Fibroblast of lung (primary cell): ENCODE data around the gene SMIM45.
A peak's percentile ranks its signal among the peaks of the same experiment; 100 is the strongest.

Experiments
- DNase-seq, 2 donors: peaks; one replicate each; pipeline versions ENCODE4 v3.0.0 to v3.0.0-alpha.2; 2010; ENCODE audit warnings: low read depth in 2 of 2
- H2AFZ ChIP-seq: 2 replicates; pipeline ENCODE4 v1.5.1; 2012; ENCODE audit warnings: low read length, control low read depth, inconsistent platforms
- H3K27ac ChIP-seq: 2 replicates; pipeline ENCODE4 v1.5.1; 2011; ENCODE audit warnings: low read length, control low read depth; ENCODE audit not compliant: insufficient read depth
- H3K27me3 ChIP-seq: 2 replicates; pipeline ENCODE4 v1.5.1; 2011; ENCODE audit warnings: mild to moderate bottlenecking, low read length; ENCODE audit not compliant: control insufficient read depth, insufficient read depth
- H3K36me3 ChIP-seq: 2 replicates; pipeline ENCODE4 v1.5.1; 2011; ENCODE audit warnings: low read length; ENCODE audit not compliant: control insufficient read depth, insufficient read depth
- H3K4me1 ChIP-seq: 2 replicates; pipeline ENCODE4 v1.5.1; 2011; ENCODE audit warnings: low read length; ENCODE audit not compliant: control insufficient read depth, insufficient read depth; ENCODE audit errors: extremely low read depth
- H3K4me2 ChIP-seq: 2 replicates; pipeline ENCODE4 v1.5.1; 2011; ENCODE audit warnings: low read length, control low read depth; ENCODE audit not compliant: insufficient read depth; ENCODE audit errors: extremely low read depth
- H3K4me3 ChIP-seq, 4 experiments: fragments of 200-600 bp in 1 of 4; sonication (generic) in 1 of 4; replicated peaks in 1 of 4; 2 replicates each; pipeline ENCODE4 v1.5.1; 2011 to 2016; ENCODE audit warnings: low read length in 4 of 4, low read depth in 3 of 4, mild to moderate bottlenecking in 3 of 4, control low read depth in 2 of 4, inconsistent platforms in 1 of 4, mixed read lengths in 1 of 4; ENCODE audit not compliant: insufficient read depth in 1 of 4; ENCODE audit errors: control extremely low read depth in 1 of 4
- H3K79me2 ChIP-seq: 2 replicates; pipeline ENCODE4 v1.5.1; 2012; ENCODE audit warnings: mild to moderate bottlenecking, low read length, inconsistent platforms; ENCODE audit not compliant: control insufficient read depth, insufficient read depth
- H3K9ac ChIP-seq: 2 replicates; pipeline ENCODE4 v1.5.1; 2011; ENCODE audit warnings: mild to moderate bottlenecking, low read length, control low read depth; ENCODE audit not compliant: insufficient read depth
- H3K9me3 ChIP-seq: 2 replicates; pipeline ENCODE4 v1.5.1; 2012; ENCODE audit warnings: low read depth, low read length; ENCODE audit not compliant: control insufficient read depth, insufficient read depth
- H4K20me1 ChIP-seq: 2 replicates; pipeline ENCODE4 v1.5.1; 2011; ENCODE audit warnings: low read length; ENCODE audit not compliant: control insufficient read depth, insufficient read depth; ENCODE audit errors: extremely low read depth
- EZH2 ChIP-seq: IDR thresholded peaks from 2 replicates; pipeline ENCODE4 v1.5.1; 2012; ENCODE audit warnings: low read length, control low read depth, mild to moderate bottlenecking; ENCODE audit errors: missing control alignments
- TF ChIP-seq, protein P1 (sequence below), 2 donors: IDR thresholded peaks in 1 of 2; conservative IDR thresholded peaks in 1 of 2; 1 replicate in 1 of 2; 2 replicates in 1 of 2; pipeline ENCODE4 v1.5.1; 2011 to 2012; ENCODE audit warnings: low read length in 2 of 2, control low read depth in 1 of 2, inconsistent platforms in 1 of 2, low read depth in 1 of 2, mild to moderate bottlenecking in 1 of 2

The SMIM45 gene

DNA sequence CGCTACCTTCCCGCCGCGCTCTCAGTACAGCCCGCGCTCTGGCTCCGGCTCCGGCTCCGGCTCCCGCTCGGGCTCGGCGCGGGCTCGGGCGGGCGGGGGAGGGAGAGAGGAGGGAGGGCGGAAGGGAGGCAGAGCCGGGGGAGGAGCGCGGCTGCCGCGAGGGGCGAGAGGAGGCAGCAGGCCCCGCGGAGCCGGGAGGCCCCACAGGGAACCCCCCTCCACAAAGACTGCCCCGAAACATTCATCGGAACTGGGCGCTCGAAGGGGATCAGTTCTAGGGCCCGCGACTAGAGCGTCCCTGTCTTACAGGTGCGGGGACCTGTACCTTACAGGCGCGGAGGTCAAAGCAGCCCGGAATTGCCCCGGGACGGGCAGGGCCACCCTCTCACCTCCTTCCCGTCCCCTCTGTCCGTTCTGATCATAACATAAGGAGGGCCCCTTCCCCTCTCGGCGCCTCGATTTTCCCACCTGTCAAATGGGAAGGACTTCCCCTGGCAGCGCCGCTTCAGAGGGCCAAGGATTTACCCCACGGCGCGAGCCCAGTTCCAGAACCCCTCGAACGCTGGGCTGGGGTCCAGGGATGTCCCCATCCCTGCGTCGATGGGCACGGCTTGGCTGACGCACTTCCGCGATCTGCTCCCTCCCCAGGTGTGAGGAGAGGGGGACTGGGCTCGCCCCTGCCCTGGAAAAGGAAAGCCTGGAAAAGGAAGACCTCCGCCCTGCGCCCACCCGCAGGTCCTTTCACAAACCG lies 36.7 kb upstream of the SMIM45 start, which contains the start of gene SHISA8:
Gene SHISA8, minus strand, starts transcription at position 40 of the 751 bp plus-strand sequence. CDS start 407 bp downstream, outside the sequence.
- H3K27me3 ChIP-seq: peaks cover 51% of the 10 kb centered on the region
- H4K20me1 ChIP-seq: no peaks in the 10 kb centered on the region
- peak in 1 of 2 donors; percentile 39 for DNase-seq
- no peaks in the 10 kb centered on the region for H3K4me1 ChIP-seq
- no peak within 1 kb of the TSS for H3K9ac ChIP-seq
- H3K4me2 ChIP-seq: no peak within 1 kb of the TSS
- TF ChIP-seq, protein P1, sequence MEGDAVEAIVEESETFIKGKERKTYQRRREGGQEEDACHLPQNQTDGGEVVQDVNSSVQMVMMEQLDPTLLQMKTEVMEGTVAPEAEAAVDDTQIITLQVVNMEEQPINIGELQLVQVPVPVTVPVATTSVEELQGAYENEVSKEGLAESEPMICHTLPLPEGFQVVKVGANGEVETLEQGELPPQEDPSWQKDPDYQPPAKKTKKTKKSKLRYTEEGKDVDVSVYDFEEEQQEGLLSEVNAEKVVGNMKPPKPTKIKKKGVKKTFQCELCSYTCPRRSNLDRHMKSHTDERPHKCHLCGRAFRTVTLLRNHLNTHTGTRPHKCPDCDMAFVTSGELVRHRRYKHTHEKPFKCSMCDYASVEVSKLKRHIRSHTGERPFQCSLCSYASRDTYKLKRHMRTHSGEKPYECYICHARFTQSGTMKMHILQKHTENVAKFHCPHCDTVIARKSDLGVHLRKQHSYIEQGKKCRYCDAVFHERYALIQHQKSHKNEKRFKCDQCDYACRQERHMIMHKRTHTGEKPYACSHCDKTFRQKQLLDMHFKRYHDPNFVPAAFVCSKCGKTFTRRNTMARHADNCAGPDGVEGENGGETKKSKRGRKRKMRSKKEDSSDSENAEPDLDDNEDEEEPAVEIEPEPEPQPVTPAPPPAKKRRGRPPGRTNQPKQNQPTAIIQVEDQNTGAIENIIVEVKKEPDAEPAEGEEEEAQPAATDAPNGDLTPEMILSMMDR (conservative IDR thresholded peaks at IDR 0.05 in 1 of 2, IDR thresholded peaks at IDR 0.05 in 1 of 2; ENCODE audit: low read depth in 1 of 2, low read length in 2 of 2): no peak
- peak; percentile 89 for TF ChIP-seq EZH2
- no peak within 1 kb of the TSS for H2AFZ ChIP-seq
- H3K36me3 ChIP-seq: no peaks in the 10 kb centered on the region
- H3K4me3 ChIP-seq: no peak within 1 kb of the TSS
- H3K27ac ChIP-seq: no peak within 1 kb of the TSS
- no peaks in the 10 kb centered on the region for H3K79me2 ChIP-seq
- H3K9me3 ChIP-seq: no peaks in the 10 kb centered on the region

DNA sequence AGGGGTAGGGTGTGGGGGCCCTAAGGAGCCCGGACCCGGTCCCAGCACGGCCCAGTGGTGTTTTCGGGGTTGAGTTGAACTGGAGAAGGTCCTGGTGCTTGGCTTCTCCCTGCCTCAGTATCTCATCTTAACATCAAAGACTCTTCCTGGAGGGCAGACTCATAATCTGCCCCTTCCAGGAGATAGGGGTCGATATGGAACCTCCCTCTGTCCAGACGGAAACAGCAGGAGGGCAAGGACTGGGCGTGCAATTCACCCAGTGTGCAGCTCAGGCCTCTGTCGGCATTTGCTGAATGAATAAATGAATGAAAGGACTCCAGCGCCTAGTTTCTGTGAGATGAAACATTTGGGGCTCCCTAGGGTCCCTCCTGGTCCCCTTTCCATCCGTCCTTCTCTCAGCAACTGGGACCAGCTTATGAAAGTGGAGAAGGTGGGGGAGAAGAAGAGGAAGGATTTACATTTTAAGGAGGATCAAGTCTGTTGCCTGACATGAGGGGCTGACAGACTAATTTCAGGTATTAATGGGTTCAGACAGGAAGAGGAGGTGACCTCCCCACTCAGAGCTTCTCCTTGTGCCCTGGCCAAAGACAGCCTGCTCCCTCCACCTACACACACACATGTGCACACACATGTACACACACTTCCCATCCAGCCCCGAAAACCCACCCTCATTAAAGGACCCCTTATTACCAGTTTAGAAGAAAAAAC lies 36.0 kb upstream of the SMIM45 start:
- Histone ChIP-seq H3K79me2 (no peaks in the 10 kb centered on the region), H3K27me3 (peaks cover 48% of the 10 kb centered on the region), H3K9me3 (no peaks in the 10 kb centered on the region), H3K27ac (no peak overlapping the region), H3K9ac (no peak overlapping the region), H2AFZ (no peak overlapping the region), H4K20me1 (no peaks in the 10 kb centered on the region), H3K4me1 (no peaks in the 10 kb centered on the region), H3K4me2 (no peak overlapping the region), H3K4me3 (no peak overlapping the region), H3K36me3 (no peaks in the 10 kb centered on the region)
- peak; percentile 40 for TF ChIP-seq EZH2
- TF ChIP-seq, protein P1 (conservative IDR thresholded peaks at IDR 0.05 in 1 of 2, IDR thresholded peaks at IDR 0.05 in 1 of 2; ENCODE audit: low read depth in 1 of 2, low read length in 2 of 2): no peak
- DNase-seq: no peak

DNA sequence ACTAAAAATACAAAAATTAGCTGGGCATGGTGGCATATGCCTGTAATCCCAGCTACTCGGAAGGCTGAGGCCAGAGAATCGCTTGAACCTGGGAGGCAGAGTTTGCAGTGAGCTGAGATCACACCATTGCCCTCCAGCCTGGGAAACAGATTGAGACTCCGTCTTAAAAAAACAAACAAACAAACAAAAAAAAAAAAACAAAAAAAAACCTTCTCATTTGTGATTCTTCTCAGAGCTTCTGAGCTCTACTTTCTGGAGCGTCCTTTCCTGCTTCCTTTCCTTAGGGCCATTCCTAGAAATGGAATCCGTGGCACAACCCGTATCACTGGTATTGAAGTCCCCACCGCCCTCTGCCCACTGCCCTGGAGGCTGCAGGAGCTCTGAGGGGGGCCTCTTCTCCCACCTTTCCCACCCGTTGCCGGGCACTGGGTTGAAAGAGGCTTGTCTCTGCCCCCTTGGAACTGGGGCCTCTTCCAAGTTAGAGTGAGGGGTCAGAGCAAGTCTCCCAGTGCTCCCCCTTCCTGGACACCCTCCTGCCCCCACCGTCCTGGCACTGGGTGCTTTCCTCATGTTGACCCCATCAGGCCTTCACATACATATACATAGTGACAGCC lies 35.1 kb upstream of the SMIM45 start:
- H4K20me1 ChIP-seq: no peaks in the 10 kb centered on the region

More for the DNA sequence above, 35.1 kb upstream of the SMIM45 start:
- H2AFZ ChIP-seq: no peak overlapping the region
- no peaks in the 10 kb centered on the region for H3K36me3 ChIP-seq
- H3K4me3 ChIP-seq: no peak overlapping the region
- no peaks in the 10 kb centered on the region for H3K9me3 ChIP-seq
- H3K79me2 ChIP-seq: no peaks in the 10 kb centered on the region
- peaks cover 41% of the 10 kb centered on the region for H3K27me3 ChIP-seq
- no peak for DNase-seq
- H3K9ac ChIP-seq: no peak overlapping the region
- H3K4me2 ChIP-seq: no peak overlapping the region
- H3K27ac ChIP-seq: no peak overlapping the region
- TF ChIP-seq, protein P1 (conservative IDR thresholded peaks at IDR 0.05 in 1 of 2, IDR thresholded peaks at IDR 0.05 in 1 of 2; ENCODE audit: low read depth in 1 of 2, low read length in 2 of 2): no peak
- TF ChIP-seq EZH2: no peak
- H3K4me1 ChIP-seq: no peaks in the 10 kb centered on the region
